GM21526 (cell line): Measurements from ENCODE around the gene PKN3.
"Not testable (repeated sequence)": the region's sequence is repeated elsewhere in the genome, so short reads cannot be mapped to it uniquely, and the experiment has no call there.

ENCODE experiments used
- ATAC-seq: cut with Tn5 transposase; IDR thresholded peaks from one replicate; pipeline ENCODE4 v1.9.1; 2021; ENCODE audit warnings: moderate library complexity; ENCODE audit not compliant: unreplicated experiment, low FRiP score

PKN3 gene

GRCh38 chr9:128690684-128691034, 11.6 kb upstream of the PKN3 start:
- ATAC-seq, result no peak

- ATAC-seq, result not testable (repeated sequence)
Measured at GRCh38 chr9:128693738-128694137, 8.6 kb upstream of the PKN3 start.

- ATAC-seq, result no peak
Measured at GRCh38 chr9:128694344-128694743, 8.0 kb upstream of the PKN3 start.

- no peak for ATAC-seq
Measured at GRCh38 chr9:128696923-128697707, 5.2 kb upstream of the PKN3 start.

GRCh38 chr9:128699096-128699795, 3.1 kb upstream of the PKN3 start:
- ATAC-seq, result not testable (repeated sequence)

GRCh38 chr9:128701227-128701854, 962 bp upstream of the PKN3 start:
- no peak for ATAC-seq

- ATAC-seq, result no peak
Measured at GRCh38 chr9:128702949-128703615, 779 bp downstream of the PKN3 start.

GRCh38 chr9:128703616-128704355, 1.5 kb downstream of the PKN3 start:
- no peak for ATAC-seq

- no peak for ATAC-seq
Measured at GRCh38 chr9:128704356-128704670, 2.0 kb downstream of the PKN3 start.

- ATAC-seq, result no peak
Measured at GRCh38 chr9:128705051-128705965, 3.0 kb downstream of the PKN3 start.

GRCh38 chr9:128706045-128706444, 3.7 kb downstream of the PKN3 start:
- no peak for ATAC-seq

GRCh38 chr9:128706671-128707381, 4.5 kb downstream of the PKN3 start:
- ATAC-seq, result no peak

- ATAC-seq, result no peak
Measured at GRCh38 chr9:128707446-128707845, 5.1 kb downstream of the PKN3 start.

GRCh38 chr9:128712451-128713410, 10.4 kb downstream of the PKN3 start:
- ATAC-seq, result no peak

GRCh38 chr9:128713411-128713780, 11.1 kb downstream of the PKN3 start:
- no peak for ATAC-seq

GRCh38 chr9:128713941-128714573, 11.8 kb downstream of the PKN3 start:
- no peak for ATAC-seq
